ENCODE data around the gene NEU3.

DNA sequence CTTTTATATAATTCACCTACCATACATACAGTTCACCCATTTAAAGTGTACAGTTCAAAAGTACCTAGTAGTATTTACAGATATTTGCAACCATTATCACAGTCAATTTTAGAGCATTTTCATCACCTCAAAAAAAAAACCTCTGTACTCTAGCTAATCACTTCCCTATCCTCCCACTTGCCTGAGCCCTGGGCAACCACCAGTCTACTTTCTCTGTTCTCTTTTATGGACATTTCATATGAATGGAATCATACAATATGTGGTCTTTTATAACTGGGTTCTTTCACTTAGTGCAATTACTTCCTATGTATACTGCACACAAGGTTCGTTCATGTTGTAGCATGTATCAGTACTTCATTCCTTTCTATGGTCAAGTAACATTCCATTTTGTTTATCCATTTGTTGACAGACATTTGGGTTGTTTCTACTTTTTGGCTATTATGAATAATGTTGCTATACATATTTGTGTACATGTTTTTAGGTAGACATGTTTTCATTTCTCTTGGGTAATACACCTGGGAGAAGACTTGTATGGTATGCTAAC, 17.8 kb upstream of the NEU3 start:
- TF ChIP-seq EZH2 (IDR thresholded peaks at IDR 0.05; ENCODE audit: insufficient read depth, poor library complexity, severe bottlenecking), result no peak
- no peak for TF ChIP-seq EZH2phosphoT487 (IDR thresholded peaks at IDR 0.05; ENCODE audit: insufficient read depth, low read depth)
